ENCODE data around the gene PHC2.

PHC2 gene

GRCh38 chr1:33459691-33460090 is 28.8 kb upstream of the PHC2 start:
- H3K4me3 ChIP-seq (ENCODE audit: low read length, poor library complexity, severe bottlenecking) = no peak overlapping the region
- H3K79me2 ChIP-seq (ENCODE audit: insufficient read depth, low read length) = no peaks in the 10 kb centered on the region
- H4K20me1 ChIP-seq (ENCODE audit: insufficient read depth, low read length, poor library complexity, severe bottlenecking) = no peaks in the 10 kb centered on the region
- H3K4me1 ChIP-seq (ENCODE audit: insufficient read depth, low read length, poor library complexity, severe bottlenecking) = peaks cover 3% of the 10 kb centered on the region
- no peak overlapping the region for H3K9ac ChIP-seq (ENCODE audit: low read depth, low read length, poor library complexity, severe bottlenecking)
- no peaks in the 10 kb centered on the region for H3K27me3 ChIP-seq (ENCODE audit: insufficient read depth, low read length, poor library complexity, severe bottlenecking)
- H3K9me2 ChIP-seq (replicated peaks; ENCODE audit: low read depth, low read length) = no peaks in the 10 kb centered on the region
- TF ChIP-seq EZH2phosphoT487 (IDR thresholded peaks at IDR 0.05; ENCODE audit: borderline replicate concordance) (no peak), CTCF (conservative IDR thresholded peaks at IDR 0.05; ENCODE audit: low read length) (no peak)
- no peaks in the 10 kb centered on the region for H3F3A ChIP-seq (ENCODE audit: low read depth)
- H3K36me3 ChIP-seq (ENCODE audit: insufficient read depth, low read length) = no peaks in the 10 kb centered on the region
- H3K4me2 ChIP-seq (ENCODE audit: low read depth, low read length, poor library complexity, severe bottlenecking) = no peak overlapping the region
- H2AFZ ChIP-seq (ENCODE audit: low read length) = no peak overlapping the region
- H3K9me3 ChIP-seq (ENCODE audit: insufficient read depth, low read depth, low read length) = no peaks in the 10 kb centered on the region

- no peak overlapping the region for H3K9ac ChIP-seq (ENCODE audit: low read depth, low read length, poor library complexity, severe bottlenecking)
- H3K36me3 ChIP-seq (ENCODE audit: insufficient read depth, low read length) = no peaks in the 10 kb centered on the region
- H3K4me3 ChIP-seq (ENCODE audit: low read length, poor library complexity, severe bottlenecking) = no peak overlapping the region
- no peaks in the 10 kb centered on the region for H3K27me3 ChIP-seq (ENCODE audit: insufficient read depth, low read length, poor library complexity, severe bottlenecking)
- H3K4me1 ChIP-seq (ENCODE audit: insufficient read depth, low read length, poor library complexity, severe bottlenecking) = peaks cover 3% of the 10 kb centered on the region
- H3K4me2 ChIP-seq (ENCODE audit: low read depth, low read length, poor library complexity, severe bottlenecking) = no peak overlapping the region
- H3K9me3 ChIP-seq (ENCODE audit: insufficient read depth, low read depth, low read length) = no peaks in the 10 kb centered on the region
- no peaks in the 10 kb centered on the region for H4K20me1 ChIP-seq (ENCODE audit: insufficient read depth, low read length, poor library complexity, severe bottlenecking)
- no peaks in the 10 kb centered on the region for H3F3A ChIP-seq (ENCODE audit: low read depth)
- no peak overlapping the region for H2AFZ ChIP-seq (ENCODE audit: low read length)
- no peaks in the 10 kb centered on the region for H3K79me2 ChIP-seq (ENCODE audit: insufficient read depth, low read length)
- no peaks in the 10 kb centered on the region for H3K9me2 ChIP-seq (replicated peaks; ENCODE audit: low read depth, low read length)
- TF ChIP-seq EZH2phosphoT487 (IDR thresholded peaks at IDR 0.05; ENCODE audit: borderline replicate concordance) = no peak
These were observed 25.6 kb upstream of the PHC2 start for GRCh38 chr1:33456502-33456886.

- H3K4me1 ChIP-seq (ENCODE audit: insufficient read depth, low read length, poor library complexity, severe bottlenecking) = peaks cover 3% of the 10 kb centered on the region
These were observed 24.9 kb upstream of the PHC2 start for GRCh38 chr1:33455539-33456501.

More at GRCh38 chr1:33455539-33456501, 24.9 kb upstream of the PHC2 start:
- peak; percentile 83 for TF ChIP-seq CTCF (conservative IDR thresholded peaks at IDR 0.05; ENCODE audit: low read length)
- no peak for TF ChIP-seq EZH2phosphoT487 (IDR thresholded peaks at IDR 0.05; ENCODE audit: borderline replicate concordance)
- no peak overlapping the region for H3K9ac ChIP-seq (ENCODE audit: low read depth, low read length, poor library complexity, severe bottlenecking)
- H3F3A ChIP-seq (ENCODE audit: low read depth) = no peaks in the 10 kb centered on the region
- no peak overlapping the region for H3K4me2 ChIP-seq (ENCODE audit: low read depth, low read length, poor library complexity, severe bottlenecking)
- H3K9me2 ChIP-seq (replicated peaks; ENCODE audit: low read depth, low read length) = no peaks in the 10 kb centered on the region
- no peaks in the 10 kb centered on the region for H3K36me3 ChIP-seq (ENCODE audit: insufficient read depth, low read length)
- H3K4me3 ChIP-seq (ENCODE audit: low read length, poor library complexity, severe bottlenecking) = no peak overlapping the region
- no peaks in the 10 kb centered on the region for H3K79me2 ChIP-seq (ENCODE audit: insufficient read depth, low read length)
- H2AFZ ChIP-seq (ENCODE audit: low read length) = peak overlapping the region; percentile 80
- H3K27me3 ChIP-seq (ENCODE audit: insufficient read depth, low read length, poor library complexity, severe bottlenecking) = no peaks in the 10 kb centered on the region
- no peaks in the 10 kb centered on the region for H4K20me1 ChIP-seq (ENCODE audit: insufficient read depth, low read length, poor library complexity, severe bottlenecking)
- no peaks in the 10 kb centered on the region for H3K9me3 ChIP-seq (ENCODE audit: insufficient read depth, low read depth, low read length)
